ENCODE data around the gene MVB12B.

The MVB12B gene

DNA sequence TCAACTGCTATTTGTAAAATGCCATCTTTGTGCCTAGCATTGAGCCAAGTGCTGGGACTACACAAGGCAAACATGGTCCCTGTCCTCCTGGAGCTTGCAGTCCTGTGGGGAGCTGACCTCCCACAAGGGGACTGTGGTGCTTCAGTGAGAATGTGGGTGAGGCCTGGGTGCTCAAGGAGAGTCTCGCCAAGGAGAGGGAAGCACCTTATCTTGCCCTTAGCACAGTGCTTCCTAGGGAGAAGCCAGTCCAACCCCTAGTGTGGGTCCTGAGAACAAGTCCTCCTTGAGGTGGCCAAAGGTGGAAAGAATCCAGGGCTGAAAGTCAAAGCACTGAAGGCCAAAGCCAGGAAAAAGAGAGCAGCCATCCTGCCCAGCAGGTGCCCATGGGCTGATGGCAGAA, 31.1 kb upstream of the MVB12B start:
- Histone ChIP-seq H3K4me1 (ENCODE audit: control insufficient read depth, insufficient read depth, low read length) (no peaks in the 10 kb centered on the region), H3K9me3 (ENCODE audit: control insufficient read depth, low read length) (no peaks in the 10 kb centered on the region), H3K4me3 (ENCODE audit: low read length) (no peak overlapping the region), H3K27me3 (replicated peaks; ENCODE audit: control insufficient read depth, insufficient read depth, low read length) (peaks cover 55% of the 10 kb centered on the region), H3K36me3 (ENCODE audit: control insufficient read depth, insufficient read depth, low read length, severe bottlenecking) (no peaks in the 10 kb centered on the region), H3K9ac (ENCODE audit: low read length) (no peak overlapping the region)
- no peak for DNase-seq (ENCODE audit: low read depth)

DNA sequence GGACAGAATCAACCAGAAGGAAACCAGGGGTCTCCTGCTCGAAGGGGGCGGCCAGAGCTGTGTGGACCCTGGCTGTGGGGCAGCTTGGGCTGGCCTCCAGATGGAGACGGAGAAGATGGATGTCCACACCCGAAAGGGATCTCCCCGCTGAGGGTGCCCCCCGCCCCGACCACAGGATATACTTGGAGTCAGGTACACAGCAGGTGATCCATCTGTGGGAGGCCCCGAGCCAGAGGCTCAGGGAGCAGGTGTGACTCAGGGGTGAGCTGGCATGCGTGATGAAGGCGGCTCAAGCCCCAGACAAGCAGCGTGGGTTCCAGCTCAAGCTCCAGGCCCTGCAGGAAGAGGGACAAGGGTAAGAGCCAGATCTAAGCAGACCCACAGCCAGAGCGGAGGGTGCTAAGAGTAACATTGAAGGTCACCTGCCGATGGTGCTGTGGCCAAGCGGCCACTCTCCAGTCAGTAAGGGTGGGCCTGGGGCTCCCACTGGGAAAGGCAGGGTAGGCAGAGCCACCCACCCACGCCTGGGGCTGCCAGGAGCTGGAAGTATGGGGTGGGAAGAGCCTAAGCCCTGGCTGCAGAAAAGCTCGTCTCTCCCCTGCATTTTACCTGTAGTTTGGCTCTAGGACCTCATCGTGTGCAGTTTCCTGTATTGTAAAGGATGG, 30.6 kb upstream of the MVB12B start:
- no peak overlapping the region for H3K4me3 ChIP-seq (ENCODE audit: low read length)
- no peaks in the 10 kb centered on the region for H3K4me1 ChIP-seq (ENCODE audit: control insufficient read depth, insufficient read depth, low read length)
- H3K36me3 ChIP-seq (ENCODE audit: control insufficient read depth, insufficient read depth, low read length, severe bottlenecking) = no peaks in the 10 kb centered on the region
- no peak for DNase-seq (ENCODE audit: low read depth)
- peaks cover 53% of the 10 kb centered on the region for H3K27me3 ChIP-seq (replicated peaks; ENCODE audit: control insufficient read depth, insufficient read depth, low read length)
- no peak overlapping the region for H3K9ac ChIP-seq (ENCODE audit: low read length)
- no peaks in the 10 kb centered on the region for H3K9me3 ChIP-seq (ENCODE audit: control insufficient read depth, low read length)

DNA sequence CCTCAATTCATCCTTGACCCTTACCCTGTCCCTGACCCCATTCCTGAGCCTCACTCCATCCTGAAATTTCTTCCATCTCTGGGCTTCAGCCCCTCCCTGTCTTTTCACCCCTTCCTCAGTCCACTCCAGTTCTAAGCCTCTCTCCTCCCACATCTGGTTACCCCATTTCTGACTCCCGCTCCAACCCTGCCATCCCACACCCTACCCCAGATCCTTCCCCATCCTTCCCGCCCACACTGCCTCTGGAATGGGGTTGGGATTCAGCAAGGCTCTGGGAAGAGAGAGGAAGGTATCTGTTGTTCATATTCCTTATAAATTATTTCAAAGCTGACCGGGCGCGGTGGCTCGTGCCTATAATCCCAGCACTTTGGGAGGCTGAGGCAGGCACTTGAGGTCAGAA, 29.9 kb upstream of the MVB12B start:
- no peak for DNase-seq (ENCODE audit: low read depth)
- H3K4me3 ChIP-seq (ENCODE audit: low read length) = no peak overlapping the region
- H3K27me3 ChIP-seq (replicated peaks; ENCODE audit: control insufficient read depth, insufficient read depth, low read length) = peaks cover 50% of the 10 kb centered on the region
- H3K9ac ChIP-seq (ENCODE audit: low read length) = no peak overlapping the region
- no peaks in the 10 kb centered on the region for H3K4me1 ChIP-seq (ENCODE audit: control insufficient read depth, insufficient read depth, low read length)
- no peaks in the 10 kb centered on the region for H3K36me3 ChIP-seq (ENCODE audit: control insufficient read depth, insufficient read depth, low read length, severe bottlenecking)
- H3K9me3 ChIP-seq (ENCODE audit: control insufficient read depth, low read length) = no peaks in the 10 kb centered on the region

DNA sequence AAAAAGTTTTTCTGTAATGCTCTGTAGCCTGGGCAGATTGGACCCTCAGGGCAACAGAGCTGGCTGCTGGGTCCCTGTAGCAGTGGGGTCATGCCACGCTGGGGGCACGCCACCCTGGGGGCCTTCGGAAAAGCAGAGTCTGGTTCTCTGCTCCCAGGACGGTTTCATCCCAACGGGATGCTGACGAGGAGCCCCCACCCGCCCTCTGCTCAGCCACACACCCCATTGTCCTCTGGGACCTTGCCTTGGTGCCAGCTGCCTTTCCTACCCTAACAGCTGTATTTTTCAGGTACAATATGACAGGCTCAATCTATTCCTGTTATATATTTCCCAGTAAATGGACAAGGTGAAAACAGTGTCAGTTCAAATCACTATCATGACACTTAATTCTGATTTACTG, 29.0 kb upstream of the MVB12B start:
- H3K9me3 ChIP-seq (ENCODE audit: control insufficient read depth, low read length) = no peaks in the 10 kb centered on the region
- no peak for DNase-seq (ENCODE audit: low read depth)
- H3K27me3 ChIP-seq (replicated peaks; ENCODE audit: control insufficient read depth, insufficient read depth, low read length) = peaks cover 48% of the 10 kb centered on the region
- no peaks in the 10 kb centered on the region for H3K36me3 ChIP-seq (ENCODE audit: control insufficient read depth, insufficient read depth, low read length, severe bottlenecking)
- H3K4me3 ChIP-seq (ENCODE audit: low read length) = no peak overlapping the region
- no peaks in the 10 kb centered on the region for H3K4me1 ChIP-seq (ENCODE audit: control insufficient read depth, insufficient read depth, low read length)
- H3K9ac ChIP-seq (ENCODE audit: low read length) = no peak overlapping the region

- Histone ChIP-seq H3K9me3 (ENCODE audit: control insufficient read depth, low read length) (no peaks in the 10 kb centered on the region), H3K9ac (ENCODE audit: low read length) (no peak overlapping the region), H3K4me3 (ENCODE audit: low read length) (no peak overlapping the region), H3K27me3 (replicated peaks; ENCODE audit: control insufficient read depth, insufficient read depth, low read length) (peaks cover 44% of the 10 kb centered on the region), H3K36me3 (ENCODE audit: control insufficient read depth, insufficient read depth, low read length, severe bottlenecking) (no peaks in the 10 kb centered on the region), H3K4me1 (ENCODE audit: control insufficient read depth, insufficient read depth, low read length) (no peaks in the 10 kb centered on the region)
- DNase-seq (ENCODE audit: low read depth) = no peak
Observed at GRCh38 chr9:126298063-126298801, 28.4 kb upstream of the MVB12B start.

DNA sequence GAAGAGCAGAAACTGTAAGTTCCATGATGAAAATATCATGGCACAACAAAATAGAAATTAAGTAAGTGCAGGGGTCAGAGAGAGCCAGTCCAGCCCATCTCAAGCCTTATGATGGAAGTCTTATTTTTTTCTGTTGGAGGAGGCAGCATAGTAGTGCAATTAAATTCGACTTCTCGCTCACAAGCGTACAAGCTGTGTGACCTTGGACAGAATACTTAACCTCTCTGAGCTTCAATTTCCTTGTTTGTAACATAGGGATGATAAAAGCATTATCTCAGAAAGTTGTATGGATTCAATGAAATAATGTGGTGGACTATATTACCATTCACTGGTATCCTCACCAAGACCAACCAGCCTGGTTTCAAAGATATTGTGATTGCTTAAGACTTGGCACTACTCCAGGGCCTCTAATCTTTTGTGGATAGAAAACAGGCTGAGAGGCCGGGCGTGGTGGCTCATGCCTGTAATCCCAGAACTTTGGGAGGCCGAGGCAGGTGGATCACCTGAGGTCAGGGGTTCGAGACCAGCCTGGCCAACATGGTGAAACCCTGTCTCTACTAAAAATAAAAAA, 26.8 kb upstream of the MVB12B start:
- Histone ChIP-seq H3K4me3 (ENCODE audit: low read length) (no peak overlapping the region), H3K4me1 (ENCODE audit: control insufficient read depth, insufficient read depth, low read length) (no peaks in the 10 kb centered on the region), H3K27me3 (replicated peaks; ENCODE audit: control insufficient read depth, insufficient read depth, low read length) (peaks cover 41% of the 10 kb centered on the region), H3K9ac (ENCODE audit: low read length) (no peak overlapping the region), H3K9me3 (ENCODE audit: control insufficient read depth, low read length) (no peaks in the 10 kb centered on the region), H3K36me3 (ENCODE audit: control insufficient read depth, insufficient read depth, low read length, severe bottlenecking) (no peaks in the 10 kb centered on the region)
- peak; percentile 23 for DNase-seq (ENCODE audit: low read depth)

- no peak for DNase-seq (ENCODE audit: low read depth)
- H3K9ac ChIP-seq (ENCODE audit: low read length) = no peak overlapping the region
- H3K4me1 ChIP-seq (ENCODE audit: control insufficient read depth, insufficient read depth, low read length) = no peaks in the 10 kb centered on the region
- H3K36me3 ChIP-seq (ENCODE audit: control insufficient read depth, insufficient read depth, low read length, severe bottlenecking) = no peaks in the 10 kb centered on the region
- no peaks in the 10 kb centered on the region for H3K9me3 ChIP-seq (ENCODE audit: control insufficient read depth, low read length)
- H3K27me3 ChIP-seq (replicated peaks; ENCODE audit: control insufficient read depth, insufficient read depth, low read length) = peaks cover 35% of the 10 kb centered on the region
- H3K4me3 ChIP-seq (ENCODE audit: low read length) = no peak overlapping the region
Observed at GRCh38 chr9:126301196-126301595, 25.4 kb upstream of the MVB12B start.

- Histone ChIP-seq H3K36me3 (ENCODE audit: control insufficient read depth, insufficient read depth, low read length, severe bottlenecking) (no peaks in the 10 kb centered on the region), H3K9me3 (ENCODE audit: control insufficient read depth, low read length) (no peaks in the 10 kb centered on the region), H3K4me1 (ENCODE audit: control insufficient read depth, insufficient read depth, low read length) (no peaks in the 10 kb centered on the region), H3K9ac (ENCODE audit: low read length) (no peak overlapping the region), H3K27me3 (replicated peaks; ENCODE audit: control insufficient read depth, insufficient read depth, low read length) (peaks cover 37% of the 10 kb centered on the region), H3K4me3 (ENCODE audit: low read length) (no peak overlapping the region)
- peak; percentile 77 for DNase-seq (ENCODE audit: low read depth)
Observed at GRCh38 chr9:126301985-126302603, 24.5 kb upstream of the MVB12B start.

DNA sequence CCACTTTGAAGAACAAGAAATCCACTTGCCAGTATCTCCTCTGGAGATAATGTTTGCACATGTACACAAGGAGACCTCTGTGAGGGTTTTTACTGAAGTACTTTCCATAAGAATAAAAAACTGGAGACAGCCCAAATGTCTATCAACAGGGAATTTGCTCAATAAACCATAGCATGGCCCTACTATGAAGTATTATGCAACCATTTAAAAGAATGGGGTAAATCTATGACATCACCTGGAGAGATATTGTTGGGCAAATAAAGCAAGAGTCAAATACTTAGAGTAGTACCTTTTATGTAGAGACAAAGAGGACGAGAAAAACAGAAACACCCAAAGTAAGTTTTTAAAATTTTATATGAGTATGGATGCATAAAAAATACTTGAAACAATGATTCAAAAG, 23.9 kb upstream of the MVB12B start:
- Histone ChIP-seq H3K9me3 (ENCODE audit: control insufficient read depth, low read length) (no peaks in the 10 kb centered on the region), H3K4me1 (ENCODE audit: control insufficient read depth, insufficient read depth, low read length) (no peaks in the 10 kb centered on the region), H3K4me3 (ENCODE audit: low read length) (no peak overlapping the region), H3K27me3 (replicated peaks; ENCODE audit: control insufficient read depth, insufficient read depth, low read length) (peaks cover 42% of the 10 kb centered on the region), H3K36me3 (ENCODE audit: control insufficient read depth, insufficient read depth, low read length, severe bottlenecking) (no peaks in the 10 kb centered on the region), H3K9ac (ENCODE audit: low read length) (no peak overlapping the region)
- DNase-seq (ENCODE audit: low read depth) = no peak

GRCh38 chr9:126303488-126303887, 23.1 kb upstream of the MVB12B start:
- no peak for DNase-seq (ENCODE audit: low read depth)
- Histone ChIP-seq H3K4me1 (ENCODE audit: control insufficient read depth, insufficient read depth, low read length) (no peaks in the 10 kb centered on the region), H3K9me3 (ENCODE audit: control insufficient read depth, low read length) (no peaks in the 10 kb centered on the region), H3K36me3 (ENCODE audit: control insufficient read depth, insufficient read depth, low read length, severe bottlenecking) (no peaks in the 10 kb centered on the region), H3K4me3 (ENCODE audit: low read length) (no peak overlapping the region), H3K9ac (ENCODE audit: low read length) (no peak overlapping the region), H3K27me3 (replicated peaks; ENCODE audit: control insufficient read depth, insufficient read depth, low read length) (peaks cover 39% of the 10 kb centered on the region)

DNA sequence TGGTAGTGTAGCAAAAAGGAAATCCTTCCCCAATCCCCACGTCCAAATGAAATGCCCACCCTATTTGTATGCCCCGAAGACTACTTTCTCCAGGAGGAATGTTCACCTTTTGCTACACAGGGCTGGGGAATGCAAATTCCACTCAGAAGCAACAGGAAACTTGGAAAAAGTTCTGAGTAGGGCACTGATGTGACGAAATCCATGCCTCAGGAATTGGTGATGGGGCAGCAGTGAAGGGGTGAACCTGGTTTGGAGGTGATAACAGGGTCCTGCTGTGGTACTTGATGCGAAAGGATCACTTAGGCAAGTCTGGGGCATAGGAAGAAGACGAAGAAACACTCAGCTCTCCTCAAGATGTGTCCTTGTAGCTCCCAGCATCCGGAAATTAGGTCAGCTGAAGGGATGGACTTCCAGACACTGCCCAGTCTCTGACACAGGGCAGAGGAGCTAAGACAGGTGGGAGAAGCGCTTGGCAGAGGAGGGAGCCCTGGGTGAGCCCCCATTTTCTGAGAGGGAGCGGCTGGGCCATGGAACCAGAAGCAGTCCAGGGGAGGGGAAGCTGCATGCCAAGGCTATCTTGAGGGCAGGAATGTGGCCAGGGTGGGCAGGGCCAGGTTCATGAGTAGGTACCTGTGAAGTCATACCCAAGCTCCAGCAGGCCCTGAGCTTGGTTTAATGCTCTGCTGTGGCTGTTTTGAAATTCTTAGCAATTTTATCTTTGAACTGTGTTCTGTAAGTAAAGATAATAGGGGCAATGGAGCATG, 22.2 kb upstream of the MVB12B start:
- no peaks in the 10 kb centered on the region for H3K4me1 ChIP-seq (ENCODE audit: control insufficient read depth, insufficient read depth, low read length)
- no peak overlapping the region for H3K9ac ChIP-seq (ENCODE audit: low read length)
- no peaks in the 10 kb centered on the region for H3K9me3 ChIP-seq (ENCODE audit: control insufficient read depth, low read length)
- no peaks in the 10 kb centered on the region for H3K36me3 ChIP-seq (ENCODE audit: control insufficient read depth, insufficient read depth, low read length, severe bottlenecking)
- H3K4me3 ChIP-seq (ENCODE audit: low read length) = no peak overlapping the region
- peaks cover 31% of the 10 kb centered on the region for H3K27me3 ChIP-seq (replicated peaks; ENCODE audit: control insufficient read depth, insufficient read depth, low read length)
- no peak for DNase-seq (ENCODE audit: low read depth)
